Measurements from ENCODE around the gene DMBT1. TPM values are rescaled to one million over a fixed set of nuclear protein-coding genes. Genes with fewer than 3 reads are reported as not detected.
A peak's percentile ranks its signal among the peaks of the same experiment; 100 is the strongest.

Gene DMBT1
- total RNA-seq, 2 experiments from 2014 or later: not detected

DNA sequence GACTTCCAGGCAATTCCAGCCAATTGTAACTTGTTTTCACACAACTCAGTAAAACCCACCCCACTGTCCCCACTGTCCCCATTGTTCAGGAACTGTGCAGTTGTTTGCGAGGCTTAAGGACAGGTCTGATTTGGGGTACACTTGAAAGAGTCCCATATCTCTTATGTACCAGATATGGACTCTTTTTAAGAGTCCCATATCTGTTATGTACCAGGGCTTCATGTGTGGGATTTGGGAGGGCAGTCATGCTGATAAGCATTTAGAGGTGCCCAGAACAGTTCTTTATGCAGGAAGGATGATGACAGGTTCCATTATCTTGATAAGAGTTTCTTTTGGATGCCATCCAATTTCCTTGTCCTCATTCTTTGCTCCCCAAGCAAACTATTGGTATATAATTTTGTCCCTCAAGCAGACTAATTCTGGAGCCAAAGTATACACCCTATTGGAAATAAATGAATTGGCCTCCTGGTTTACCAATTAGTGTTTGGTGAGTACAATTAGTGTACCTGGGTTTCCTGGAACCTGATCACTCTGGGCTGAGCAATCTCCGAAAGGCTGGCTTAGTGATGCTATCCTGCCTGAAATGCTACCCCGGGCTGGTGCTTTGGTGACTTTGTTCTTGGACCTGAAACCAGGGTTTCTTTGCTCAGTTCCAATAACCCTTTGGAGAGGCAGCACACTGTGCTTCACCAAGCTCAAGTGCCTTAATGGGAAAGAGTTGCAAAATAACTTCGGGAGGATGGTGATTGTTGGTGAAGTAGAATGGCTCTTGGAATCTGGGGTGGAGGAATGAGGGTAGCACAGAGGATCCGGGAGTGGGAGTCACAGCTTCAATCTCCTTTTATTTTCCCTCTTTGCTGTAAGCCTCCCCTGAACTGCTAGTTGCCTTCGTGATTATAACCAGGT, 6.2 kb upstream of the DMBT1 start:
- no peak for ATAC-seq (ENCODE audit: low read depth)
- Mint-ChIP-seq H3K4me3 (no peak overlapping the region), H3K27ac (no peak overlapping the region), H3K4me1 (peaks cover 30% of the 10 kb centered on the region), H3K36me3 (no peaks in the 10 kb centered on the region), H3K27me3 (peaks cover 17% of the 10 kb centered on the region), H3K9me3 (no peaks in the 10 kb centered on the region)
- POLR2A ChIA-PET: no interaction called here
- no peak for DNase-seq

DNA sequence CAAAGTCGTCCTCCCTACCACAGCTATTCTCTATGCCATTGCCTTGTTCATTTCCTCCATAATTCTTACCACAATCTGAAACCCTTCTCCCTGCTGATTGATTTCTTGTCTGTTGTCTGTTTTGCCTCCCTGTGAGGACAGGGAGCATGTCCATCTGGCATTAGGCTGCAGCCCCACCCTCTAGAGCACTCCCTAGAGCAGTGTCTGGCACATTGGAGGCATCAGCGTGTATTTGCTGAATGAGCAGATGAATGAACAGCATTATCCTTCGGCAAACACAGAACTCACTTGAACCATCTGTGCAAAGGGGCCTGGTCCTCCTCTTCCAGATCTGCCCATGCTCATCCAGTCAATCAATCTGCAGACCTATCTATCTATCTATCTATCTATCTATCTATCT, 5.1 kb upstream of the DMBT1 start:
- Mint-ChIP-seq H3K36me3 (no peaks in the 10 kb centered on the region), H3K27ac (no peak overlapping the region), H3K9me3 (no peaks in the 10 kb centered on the region), H3K4me1 (peaks cover 36% of the 10 kb centered on the region), H3K27me3 (peaks cover 21% of the 10 kb centered on the region), H3K4me3 (no peak overlapping the region)
- POLR2A ChIA-PET: no interaction called here
- no peak for DNase-seq
- ATAC-seq (ENCODE audit: low read depth): no peak

GRCh38 chr10:122557516-122557915, 3.0 kb upstream of the DMBT1 start:
- H3K27ac Mint-ChIP-seq: no peak overlapping the region
- peaks cover 37% of the 10 kb centered on the region for H3K4me1 Mint-ChIP-seq
- H3K36me3 Mint-ChIP-seq: no peaks in the 10 kb centered on the region
- DNase-seq (no peak), ATAC-seq (ENCODE audit: low read depth) (no peak)
- POLR2A ChIA-PET: no interaction called here
- peaks cover 33% of the 10 kb centered on the region for H3K27me3 Mint-ChIP-seq
- H3K4me3 Mint-ChIP-seq: no peak overlapping the region
- H3K9me3 Mint-ChIP-seq: no peaks in the 10 kb centered on the region

- peaks cover 42% of the 10 kb centered on the region for H3K27me3 Mint-ChIP-seq
- DNase-seq (peak; percentile 47), ATAC-seq (ENCODE audit: low read depth) (peak; percentile 48)
- H3K4me1 Mint-ChIP-seq: peaks cover 37% of the 10 kb centered on the region
- peak overlapping the region; percentile 47 for H3K4me3 Mint-ChIP-seq
- H3K27ac Mint-ChIP-seq: peak overlapping the region; percentile 62
- no peaks in the 10 kb centered on the region for H3K9me3 Mint-ChIP-seq
- POLR2A ChIA-PET: interaction anchor here (0.6 to 1.1 kb wide), 2 partner anchors 15 to 141 kb away, joined by 4 to 5 read pairs; no protein-coding TSS in a partner anchor
- no peaks in the 10 kb centered on the region for H3K36me3 Mint-ChIP-seq
These were observed 2.1 kb upstream of the DMBT1 start for GRCh38 chr10:122558452-122558851.

DNA sequence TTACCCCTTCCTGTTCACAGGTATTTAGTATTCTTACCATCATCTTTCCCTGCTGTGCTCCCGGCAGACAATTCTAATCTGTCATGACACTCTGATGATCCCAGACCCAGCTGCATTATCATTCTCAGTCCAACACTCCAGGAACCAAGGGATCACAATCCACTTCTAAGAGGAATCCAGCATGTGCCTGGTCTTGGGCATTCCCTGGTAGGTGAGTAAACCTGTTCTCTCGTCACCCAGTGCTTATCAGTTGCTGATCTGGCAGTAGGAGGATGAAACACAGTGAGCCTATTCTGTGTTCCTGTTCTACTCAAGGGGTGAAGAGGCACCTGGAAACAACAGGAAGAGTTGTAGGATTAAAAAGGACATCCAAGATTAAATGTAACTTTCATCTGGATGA, 1.3 kb upstream of the DMBT1 start:
- Mint-ChIP-seq H3K27me3 (peaks cover 49% of the 10 kb centered on the region), H3K9me3 (no peaks in the 10 kb centered on the region), H3K27ac (no peak overlapping the region), H3K36me3 (no peaks in the 10 kb centered on the region), H3K4me3 (no peak overlapping the region), H3K4me1 (peaks cover 37% of the 10 kb centered on the region)
- ATAC-seq (ENCODE audit: low read depth): no peak
- DNase-seq: no peak
- POLR2A ChIA-PET: interaction anchor here (1.1 kb wide), 1 partner anchor 15 kb away, joined by 4 read pairs; no protein-coding TSS in a partner anchor

- peaks cover 42% of the 10 kb centered on the region for H3K4me1 Mint-ChIP-seq
- no peak for DNase-seq
- H3K27ac Mint-ChIP-seq: peak overlapping the region; percentile 62
- peaks cover 53% of the 10 kb centered on the region for H3K27me3 Mint-ChIP-seq
- no peaks in the 10 kb centered on the region for H3K36me3 Mint-ChIP-seq
- no peak overlapping the region for H3K4me3 Mint-ChIP-seq
- POLR2A ChIA-PET: no interaction called here
- no peaks in the 10 kb centered on the region for H3K9me3 Mint-ChIP-seq
- no peak for ATAC-seq (ENCODE audit: low read depth)
These were observed 658 bp downstream of the DMBT1 start for GRCh38 chr10:122561212-122561611.

- Mint-ChIP-seq H3K9me3 (no peaks in the 10 kb centered on the region), H3K4me1 (peaks cover 42% of the 10 kb centered on the region), H3K27me3 (peaks cover 50% of the 10 kb centered on the region), H3K27ac (no peak overlapping the region), H3K36me3 (no peaks in the 10 kb centered on the region), H3K4me3 (no peak overlapping the region)
- ATAC-seq (ENCODE audit: low read depth) (no peak), DNase-seq (no peak)
- POLR2A ChIA-PET: no interaction called here
These were observed 1.2 kb downstream of the DMBT1 start for GRCh38 chr10:122561792-122562191.

DNA sequence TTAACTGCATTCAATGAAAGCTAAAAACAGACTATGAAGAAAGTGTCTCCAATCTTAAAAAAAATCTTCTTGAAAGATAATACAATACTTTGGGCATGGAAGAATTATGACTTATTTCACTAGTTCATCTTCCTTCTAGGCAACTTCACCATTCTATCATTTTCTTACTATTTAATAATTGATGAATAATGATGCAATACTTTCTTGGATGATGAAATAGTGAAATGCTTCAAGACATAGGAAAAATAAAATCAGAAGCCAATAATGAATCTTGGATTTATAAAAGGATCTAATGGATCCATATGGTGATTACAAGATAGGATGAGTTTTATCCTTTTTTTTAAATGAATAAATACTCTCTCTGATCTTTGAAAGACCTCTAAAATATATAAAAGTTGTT, 4.4 kb downstream of the DMBT1 start:
- Mint-ChIP-seq H3K4me3 (no peak overlapping the region), H3K27me3 (peaks cover 56% of the 10 kb centered on the region), H3K4me1 (peaks cover 19% of the 10 kb centered on the region), H3K9me3 (no peaks in the 10 kb centered on the region), H3K36me3 (no peaks in the 10 kb centered on the region), H3K27ac (no peak overlapping the region)
- POLR2A ChIA-PET: no interaction called here
- DNase-seq: no peak
- no peak for ATAC-seq (ENCODE audit: low read depth)

DNA sequence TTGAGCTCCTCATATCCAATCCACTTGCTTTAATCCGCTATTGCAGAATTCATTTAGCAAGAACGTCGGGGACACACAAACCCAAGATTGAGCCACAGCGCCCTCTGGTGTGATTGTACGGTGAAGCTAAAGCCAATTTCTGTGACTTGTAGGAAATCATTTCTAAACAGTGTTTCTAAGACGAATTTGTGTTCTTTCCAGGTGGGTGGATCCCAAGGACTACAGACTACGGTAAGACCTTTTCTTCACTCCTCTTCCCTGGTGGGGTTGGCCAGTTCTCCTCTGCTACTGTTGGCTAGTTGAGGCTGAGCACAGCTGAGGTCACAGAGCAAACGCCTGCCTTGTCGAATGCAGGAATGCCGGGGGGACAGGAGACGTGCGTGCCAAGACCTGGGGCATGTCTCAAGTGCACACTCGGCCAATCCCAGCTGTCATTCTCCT, 5.2 kb downstream of the DMBT1 start:
- ATAC-seq (ENCODE audit: low read depth): peak; percentile 63
- H3K36me3 Mint-ChIP-seq: no peaks in the 10 kb centered on the region
- no peaks in the 10 kb centered on the region for H3K9me3 Mint-ChIP-seq
- no peak overlapping the region for H3K4me3 Mint-ChIP-seq
- POLR2A ChIA-PET: no interaction called here
- H3K27me3 Mint-ChIP-seq: peaks cover 56% of the 10 kb centered on the region
- DNase-seq: peak; percentile 76
- peaks cover 16% of the 10 kb centered on the region for H3K4me1 Mint-ChIP-seq
- H3K27ac Mint-ChIP-seq: no peak overlapping the region

DNA sequence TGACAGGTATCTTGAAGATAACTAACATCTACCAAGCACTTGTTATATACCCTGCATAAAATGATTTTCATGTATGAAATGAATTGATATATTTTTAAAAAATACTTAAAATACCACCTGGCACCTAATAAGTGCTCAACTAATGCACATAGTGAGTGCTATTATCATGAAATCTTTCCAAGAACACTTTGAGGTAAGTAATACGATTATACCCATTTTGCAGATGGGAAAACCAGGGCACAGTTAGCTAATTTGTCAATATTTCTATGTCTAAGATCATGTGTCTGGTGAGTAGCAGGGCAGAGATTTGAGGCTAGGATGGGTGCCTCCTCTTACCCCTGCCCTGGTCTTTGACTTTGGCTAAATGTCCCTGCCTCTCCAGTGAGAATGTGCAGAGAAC, 6.1 kb downstream of the DMBT1 start:
- Mint-ChIP-seq H3K36me3 (no peaks in the 10 kb centered on the region), H3K9me3 (no peaks in the 10 kb centered on the region), H3K27me3 (peaks cover 50% of the 10 kb centered on the region), H3K4me3 (no peak overlapping the region), H3K4me1 (peaks cover 10% of the 10 kb centered on the region), H3K27ac (no peak overlapping the region)
- no peak for DNase-seq
- POLR2A ChIA-PET: no interaction called here
- no peak for ATAC-seq (ENCODE audit: low read depth)

DNA sequence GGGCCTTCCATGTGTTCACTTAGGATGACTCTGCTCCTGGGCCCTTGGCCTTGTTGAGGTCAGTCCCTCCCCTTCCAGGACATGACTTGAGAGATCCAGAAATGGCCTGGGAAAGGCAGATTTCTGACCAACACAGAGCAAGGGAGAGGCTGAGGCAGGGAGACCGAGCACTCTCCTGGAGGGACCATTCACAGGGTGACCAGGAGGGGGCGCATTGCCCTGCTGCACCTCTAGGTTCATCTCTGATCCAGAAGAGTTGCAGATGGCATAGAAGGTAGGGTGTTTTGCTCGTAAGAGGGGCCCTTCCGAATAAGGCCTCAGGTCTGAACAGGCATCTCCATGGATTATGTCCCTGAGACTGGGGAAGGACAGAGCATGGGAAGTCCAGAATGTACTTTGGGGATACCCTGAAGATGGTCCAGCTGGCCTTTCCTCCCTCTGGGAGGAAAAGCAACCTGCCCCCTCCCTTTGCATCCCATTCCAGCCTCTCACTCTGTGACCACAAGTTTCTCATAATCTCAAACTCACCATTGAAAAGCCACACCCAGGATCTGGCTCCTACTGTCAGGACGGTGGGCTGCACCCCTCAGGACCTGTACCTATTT, 6.6 kb downstream of the DMBT1 start:
- ATAC-seq (ENCODE audit: low read depth): peak; percentile 59

GRCh38 chr10:122568551-122568950, 8.0 kb downstream of the DMBT1 start:
- no peak for DNase-seq
- no peak for ATAC-seq (ENCODE audit: low read depth)
- no peak overlapping the region for H3K4me3 Mint-ChIP-seq
- H3K27ac Mint-ChIP-seq: no peak overlapping the region
- H3K27me3 Mint-ChIP-seq: peaks cover 37% of the 10 kb centered on the region
- POLR2A ChIA-PET: no interaction called here
- peaks cover 6% of the 10 kb centered on the region for H3K4me1 Mint-ChIP-seq
- no peaks in the 10 kb centered on the region for H3K9me3 Mint-ChIP-seq
- H3K36me3 Mint-ChIP-seq: no peaks in the 10 kb centered on the region

More for the DNA sequence above, 6.6 kb downstream of the DMBT1 start:
- H3K4me3 Mint-ChIP-seq: no peak overlapping the region
- no peak overlapping the region for H3K27ac Mint-ChIP-seq
- DNase-seq: peak; percentile 53
- H3K27me3 Mint-ChIP-seq: peaks cover 47% of the 10 kb centered on the region
- no peaks in the 10 kb centered on the region for H3K9me3 Mint-ChIP-seq
- H3K36me3 Mint-ChIP-seq: no peaks in the 10 kb centered on the region
- peaks cover 6% of the 10 kb centered on the region for H3K4me1 Mint-ChIP-seq
- POLR2A ChIA-PET: no interaction called here

GRCh38 chr10:122570920-122571319, 10.4 kb downstream of the DMBT1 start:
- ATAC-seq (ENCODE audit: low read depth) (no peak), DNase-seq (no peak)
- H3K27ac Mint-ChIP-seq: no peak overlapping the region
- peaks cover 20% of the 10 kb centered on the region for H3K27me3 Mint-ChIP-seq
- H3K9me3 Mint-ChIP-seq: peaks cover 3% of the 10 kb centered on the region
- peaks cover 1% of the 10 kb centered on the region for H3K4me1 Mint-ChIP-seq
- H3K4me3 Mint-ChIP-seq: no peak overlapping the region
- POLR2A ChIA-PET: no interaction called here
- H3K36me3 Mint-ChIP-seq: no peaks in the 10 kb centered on the region

GRCh38 chr10:122571892-122572291, 11.3 kb downstream of the DMBT1 start:
- no peaks in the 10 kb centered on the region for H3K36me3 Mint-ChIP-seq
- peaks cover 19% of the 10 kb centered on the region for H3K27me3 Mint-ChIP-seq
- DNase-seq (no peak), ATAC-seq (ENCODE audit: low read depth) (no peak)
- H3K4me1 Mint-ChIP-seq: no peaks in the 10 kb centered on the region
- no peak overlapping the region for H3K27ac Mint-ChIP-seq
- POLR2A ChIA-PET: no interaction called here
- H3K4me3 Mint-ChIP-seq: no peak overlapping the region
- peaks cover 3% of the 10 kb centered on the region for H3K9me3 Mint-ChIP-seq
